SW 1271 (cell line): ENCODE data around the gene AMPD3.
"Not testable (repeated sequence)": the region's sequence is repeated elsewhere in the genome, so short reads cannot be mapped to it uniquely, and the experiment has no call there.

ENCODE experiments used
- DNase-seq, 2 experiments: peaks; one replicate each; lab custom pipeline; 2025; lab: John Stamatoyannopoulos, UW

Gene AMPD3

DNA sequence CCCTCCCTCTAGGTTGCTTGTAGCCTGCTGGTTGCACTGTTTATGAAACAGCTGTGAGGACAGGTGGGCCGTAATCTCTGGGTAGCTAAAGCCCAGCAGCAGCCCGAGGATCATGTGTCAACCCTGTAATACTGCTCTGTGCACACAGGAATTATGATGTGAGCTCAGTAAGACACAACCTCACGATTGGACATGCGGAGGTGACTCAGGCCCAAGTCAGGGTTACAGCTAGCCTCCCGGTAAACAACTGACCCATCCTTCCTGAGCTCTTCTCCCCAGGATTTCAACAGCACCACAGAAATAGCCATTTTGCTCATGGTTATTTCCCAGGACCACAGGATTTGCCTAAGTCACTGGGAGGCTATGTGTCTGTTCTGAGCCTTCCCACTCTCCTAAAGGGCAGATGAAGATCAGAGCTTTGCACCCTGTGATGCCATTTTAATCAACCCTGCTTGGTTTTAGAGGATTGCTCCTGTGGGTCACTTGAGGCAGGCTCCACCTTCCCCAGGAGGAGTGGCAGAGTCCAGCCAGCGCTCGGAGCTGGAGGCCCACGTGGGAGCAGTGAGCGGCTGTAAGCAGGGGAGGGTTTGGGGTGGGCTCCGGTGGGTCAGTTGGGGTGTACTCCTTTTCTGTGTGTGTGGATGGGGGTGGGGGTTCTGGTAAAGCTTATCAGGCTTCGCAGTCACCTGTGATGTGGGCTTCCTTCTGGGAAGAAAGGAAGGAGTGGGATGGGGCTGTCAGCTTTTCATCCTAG, at the start of gene AMPD3:
Gene AMPD3, plus strand, starts transcription at position 387 of the 754 bp plus-strand sequence. CDS start 6,256 bp downstream, outside the sequence.
- no peak for DNase-seq

DNA sequence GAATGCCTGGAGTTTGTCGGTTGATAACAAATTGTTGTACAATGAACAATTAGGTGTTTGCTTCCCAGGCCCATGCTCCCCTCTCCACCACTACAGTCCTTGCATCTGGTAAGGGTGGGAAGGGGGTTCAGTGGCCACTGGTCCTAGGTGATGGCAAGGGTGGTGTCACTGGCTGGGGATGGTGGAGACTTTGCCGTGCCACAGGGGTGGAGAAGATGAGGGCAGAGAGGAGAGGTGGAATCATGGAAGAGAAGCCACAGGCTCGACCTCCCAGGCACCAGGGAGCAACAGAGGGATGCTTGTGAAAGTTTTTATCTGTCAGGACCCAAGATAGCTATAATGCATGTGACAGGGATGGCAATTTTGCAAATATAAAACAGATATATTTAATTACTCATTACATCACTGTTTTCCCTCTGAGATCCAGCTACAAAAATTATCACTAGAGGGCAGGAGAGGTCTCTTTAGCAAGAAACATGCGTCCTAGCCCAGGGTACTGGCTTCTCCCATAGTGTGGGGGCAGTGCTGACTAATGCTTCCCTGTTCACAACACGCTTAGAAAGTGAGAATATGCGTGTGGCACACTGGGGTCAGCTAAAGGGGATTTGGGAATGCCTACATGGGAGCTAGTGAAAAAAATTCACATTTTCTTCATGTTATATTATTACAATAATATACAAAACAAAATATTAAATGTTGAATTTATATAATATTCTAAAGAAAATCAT, 49.0 kb upstream of the AMPD3 start:
- DNase-seq = peak; percentile 50 to 76

DNA sequence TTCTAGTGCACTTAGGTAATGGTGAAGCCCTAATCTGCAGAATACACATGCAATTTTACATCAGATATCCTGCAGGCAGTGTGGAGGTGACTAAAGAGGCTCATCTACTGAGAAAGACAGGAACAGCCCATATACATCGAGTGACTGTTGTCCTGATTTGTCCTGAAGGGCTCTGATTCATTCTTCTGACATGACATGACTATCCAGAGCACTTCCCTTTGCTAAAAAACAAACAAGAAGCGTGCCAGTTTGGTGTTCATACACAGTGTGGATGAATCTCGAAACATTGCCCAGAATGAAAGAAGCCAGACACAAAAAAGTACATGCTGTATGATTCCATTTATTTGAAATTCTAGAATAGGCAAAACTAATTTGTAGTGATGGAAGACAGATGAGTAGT, 48.0 kb upstream of the AMPD3 start:
- DNase-seq = peak in 1 of 2 experiments; percentile 68

DNA sequence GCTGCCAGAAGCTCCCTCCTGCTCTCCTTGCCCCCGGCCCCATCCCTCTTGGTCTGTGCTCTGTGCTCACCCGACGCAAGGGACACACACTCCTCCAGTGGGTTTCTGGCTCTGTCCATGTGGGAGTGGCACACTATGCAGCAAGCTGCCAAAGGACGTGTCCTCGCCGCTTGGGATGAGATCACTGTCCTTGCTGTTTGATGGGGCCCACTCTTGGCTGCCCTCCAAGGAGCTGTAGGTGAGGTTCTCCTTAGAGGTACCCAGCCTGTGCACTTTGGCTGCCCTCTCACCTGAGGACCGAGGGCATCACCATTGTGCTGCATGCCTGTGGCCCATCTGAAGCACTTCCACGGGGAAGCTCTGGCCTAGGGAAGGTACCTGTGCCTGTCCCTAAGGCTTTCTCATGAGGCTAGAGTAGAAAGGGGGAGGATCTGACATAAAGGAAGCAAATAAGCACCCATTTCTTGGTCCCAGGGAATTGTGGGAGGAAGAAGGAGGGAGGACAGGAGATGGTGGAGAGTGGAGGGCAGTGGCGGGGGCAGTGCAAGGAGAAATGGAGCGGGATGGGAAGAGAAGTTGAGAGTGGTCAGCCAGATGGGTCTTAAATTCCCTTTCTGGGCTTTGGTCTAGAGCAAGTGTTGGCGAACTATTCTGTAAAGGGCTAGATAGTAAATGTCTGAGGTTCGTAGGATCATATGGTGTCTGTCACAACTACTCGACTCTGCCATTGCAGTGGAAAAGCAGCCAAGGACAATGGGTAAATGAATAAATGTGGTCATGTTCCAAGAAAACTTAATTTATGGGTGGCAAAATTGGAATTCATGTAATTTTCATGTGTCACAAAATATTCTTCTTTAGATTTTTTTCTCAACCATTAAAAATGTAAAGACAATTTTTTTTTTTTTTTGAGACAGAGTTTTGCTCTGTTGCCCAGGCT, 47.0 kb upstream of the AMPD3 start:
- DNase-seq = no peak

DNA sequence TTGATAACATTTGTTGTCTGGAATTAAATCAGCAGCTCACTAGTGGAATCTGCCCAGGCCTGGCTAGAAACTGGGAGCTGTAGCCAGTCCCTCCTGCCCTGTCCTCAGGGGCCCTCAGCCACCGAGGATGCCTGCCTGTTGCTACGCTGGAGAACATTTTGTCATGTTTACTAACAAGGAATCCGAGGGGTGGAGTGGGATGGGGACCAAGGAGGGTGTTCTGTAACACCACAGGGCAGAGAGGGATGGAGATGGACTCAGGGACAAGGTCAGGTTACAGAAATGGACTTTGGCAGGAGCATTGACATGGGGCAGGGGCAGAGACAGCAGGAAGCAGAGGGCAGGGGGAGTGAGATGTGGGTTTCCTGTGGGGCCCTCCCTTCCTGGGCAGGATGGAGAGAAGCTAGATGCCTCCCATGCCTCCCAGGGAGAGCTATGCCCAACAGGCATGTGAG, 45.8 kb upstream of the AMPD3 start:
- no peak for DNase-seq

DNA sequence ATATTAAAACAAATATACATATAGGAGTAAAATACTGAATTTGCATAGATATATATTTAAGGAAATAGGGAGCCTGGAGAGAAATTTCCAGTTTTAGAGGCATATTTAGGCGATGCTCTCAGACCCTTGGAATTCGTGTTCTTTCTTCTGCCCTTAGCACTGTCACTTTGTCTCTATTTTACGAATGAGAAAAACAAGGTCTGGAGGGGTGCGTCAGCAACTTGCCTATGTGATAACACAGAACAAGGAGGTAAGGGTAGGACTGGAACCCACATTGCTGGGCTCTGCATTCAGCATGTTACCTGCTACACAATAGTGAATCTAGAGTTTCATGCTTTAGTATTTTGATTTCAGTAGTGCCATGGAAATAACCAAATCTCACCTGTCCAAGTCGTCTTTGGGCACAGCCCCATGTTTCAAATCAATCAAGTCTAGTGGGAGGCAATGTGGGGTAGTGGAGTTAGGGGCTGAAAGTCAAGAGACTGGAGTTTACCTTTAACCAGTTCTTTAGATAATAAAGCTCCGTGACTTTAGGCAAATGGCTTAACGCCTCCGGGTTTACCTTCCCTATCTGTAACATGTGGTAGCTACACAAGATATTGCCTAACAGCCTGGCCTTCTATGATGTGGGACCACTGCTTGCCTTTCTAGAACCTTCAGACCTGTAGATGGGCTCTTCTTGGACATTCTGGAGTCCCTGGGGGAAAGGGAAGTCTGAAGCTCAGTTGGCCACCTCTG, 44.8 kb upstream of the AMPD3 start:
- no peak for DNase-seq

DNA sequence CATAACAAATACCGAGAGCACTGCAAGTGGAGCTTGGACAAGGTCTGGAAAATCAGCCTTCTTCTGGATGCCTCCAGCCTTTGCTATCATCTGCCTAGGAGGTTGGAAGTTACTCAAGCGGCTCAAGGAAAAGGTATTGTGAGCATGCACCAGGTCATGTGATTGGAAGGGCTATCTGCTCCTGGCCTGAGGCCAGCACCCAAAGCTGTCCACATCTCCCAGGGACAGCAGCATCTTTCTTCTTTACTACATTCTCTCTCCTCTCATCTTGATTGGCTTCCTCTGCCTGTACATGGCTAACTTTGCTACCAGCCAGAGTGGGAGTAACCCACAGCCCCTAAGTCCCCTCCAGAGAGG, 44.2 kb upstream of the AMPD3 start:
- DNase-seq = no peak

DNA sequence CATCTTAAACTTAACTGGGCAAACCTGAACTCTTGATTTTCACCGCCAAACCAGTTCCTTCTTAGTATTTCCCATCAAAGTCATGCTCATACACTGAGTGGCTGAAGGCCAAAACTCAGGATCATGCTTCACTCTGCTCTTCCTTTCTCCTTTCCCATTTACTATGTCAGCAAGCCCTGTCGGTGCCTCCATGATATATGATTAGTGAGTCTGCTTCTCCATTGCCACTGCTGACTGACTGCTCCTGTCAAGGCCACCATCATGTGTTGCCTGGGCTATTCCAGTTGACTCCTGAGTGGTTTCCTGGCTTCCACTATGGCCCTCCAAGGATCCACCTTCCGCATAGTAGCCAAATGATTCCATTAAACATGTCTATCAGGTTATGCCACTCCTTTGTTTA, 42.8 kb upstream of the AMPD3 start:
- DNase-seq = no peak

DNA sequence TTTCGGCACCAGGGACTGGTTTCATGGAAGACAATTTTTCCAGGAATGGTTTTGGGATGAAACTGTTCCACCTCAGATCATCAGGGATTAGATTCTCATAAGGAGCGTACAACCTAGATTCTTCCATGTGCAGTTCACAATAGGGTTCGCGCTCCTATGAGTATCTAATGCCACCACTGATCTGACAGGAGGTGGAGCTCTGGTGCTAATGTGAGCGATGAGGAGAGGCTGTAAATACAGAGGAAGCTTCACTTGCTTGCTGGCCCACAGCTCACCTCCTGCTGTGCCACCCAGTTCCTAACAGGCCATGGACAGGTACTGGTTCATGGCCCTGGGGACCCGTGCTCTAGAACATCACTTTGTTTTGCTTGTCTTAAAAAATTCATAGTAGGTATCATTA, 41.8 kb upstream of the AMPD3 start:
- no peak for DNase-seq

DNA sequence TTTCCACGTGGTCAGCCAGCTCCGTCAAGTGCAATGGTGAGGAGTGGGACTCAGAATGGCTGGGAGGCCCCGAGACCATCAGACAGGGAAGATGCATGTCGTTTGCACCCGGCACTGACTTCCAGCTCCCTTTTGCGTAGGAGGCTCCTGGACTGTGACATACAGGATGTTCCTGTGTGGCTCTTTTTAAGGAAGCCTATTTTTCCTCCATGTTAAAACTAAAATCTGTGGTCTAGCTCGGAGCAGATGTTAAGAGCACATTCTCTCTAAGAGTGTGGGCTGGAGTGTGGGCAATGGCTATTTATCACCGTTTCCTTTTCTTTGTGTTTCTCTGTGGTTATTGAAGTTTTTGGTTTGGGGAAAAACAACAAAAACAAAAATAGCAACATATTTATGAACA, 40.9 kb upstream of the AMPD3 start:
- no peak for DNase-seq

DNA sequence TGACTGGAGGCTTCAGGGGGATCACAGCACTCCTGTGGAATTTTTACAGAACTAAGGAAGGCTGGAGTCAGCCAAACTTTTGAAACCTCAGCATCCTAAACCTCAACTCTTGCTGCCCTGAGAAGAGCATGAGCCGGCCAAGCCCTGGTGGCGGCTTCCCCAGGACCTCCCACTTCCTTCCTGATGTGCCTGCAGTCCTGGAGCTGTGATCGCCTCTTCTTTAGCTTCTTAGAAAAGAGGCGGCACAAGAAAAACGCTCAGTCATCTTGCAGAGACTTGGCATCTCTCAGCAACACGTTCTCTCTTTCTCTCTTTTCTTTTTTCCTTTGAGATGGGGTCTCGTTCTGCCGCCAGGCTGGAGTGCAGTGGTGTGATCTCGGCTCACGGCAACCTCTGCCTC, 40.4 kb upstream of the AMPD3 start:
- DNase-seq = no peak

DNA sequence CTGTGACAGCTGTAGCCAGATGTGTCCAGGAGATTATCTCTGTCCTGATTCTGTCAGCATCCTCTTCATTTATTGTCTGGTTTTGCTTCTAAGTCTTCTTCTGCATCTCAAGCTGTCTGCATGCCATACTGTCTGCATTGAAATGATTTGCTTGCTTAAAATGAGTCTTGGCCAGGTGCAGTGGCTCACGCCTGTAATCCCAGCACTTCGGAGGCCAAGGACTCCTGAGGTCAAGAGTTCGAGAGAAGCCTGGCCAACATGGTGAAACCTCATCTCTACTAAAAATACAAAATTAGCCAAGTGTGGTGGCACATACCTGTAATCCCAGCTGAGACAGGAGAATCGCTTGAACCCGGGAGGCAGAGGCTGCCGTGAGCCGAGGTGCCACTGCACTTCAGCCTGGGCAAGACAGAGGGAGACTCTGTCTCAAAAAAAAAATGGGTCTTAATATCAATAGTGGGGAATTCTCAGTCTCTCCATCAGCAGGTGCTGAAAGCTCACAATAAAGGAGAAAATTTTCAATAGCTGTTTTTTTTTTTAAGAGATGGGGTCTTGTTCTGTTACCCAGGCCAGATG, 39.2 kb upstream of the AMPD3 start:
- no peak for DNase-seq

DNA sequence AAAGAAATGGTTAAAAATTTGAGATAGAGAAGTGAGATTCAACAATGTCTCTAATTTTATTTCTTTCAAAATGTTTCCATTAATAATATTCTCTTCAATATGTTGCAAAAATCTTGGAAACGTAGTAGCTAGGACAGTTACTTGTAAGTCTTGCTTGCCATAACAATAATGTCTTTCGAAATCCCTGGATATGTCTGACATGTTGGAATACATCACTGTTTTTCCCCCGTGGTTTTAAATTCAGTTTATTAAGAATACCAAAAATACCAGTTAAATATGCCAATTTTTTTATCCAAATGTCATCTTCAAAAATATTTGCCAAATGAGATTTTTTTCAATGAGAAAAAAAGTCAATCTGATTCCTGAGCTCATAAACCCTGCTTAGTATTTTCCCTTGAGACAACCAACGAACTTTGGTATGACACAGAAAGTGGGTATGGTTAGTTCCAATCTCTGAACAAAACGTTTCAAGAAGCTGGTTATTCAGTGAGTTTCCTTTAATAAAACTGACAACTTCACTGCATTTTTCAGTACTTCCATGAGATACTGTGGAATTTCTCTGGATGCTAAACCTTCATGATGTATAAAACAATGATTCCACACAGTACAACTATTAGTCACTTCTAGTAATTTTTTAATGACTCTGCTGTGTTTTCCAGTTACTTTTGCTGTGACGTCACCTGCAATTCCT, 36.7 kb upstream of the AMPD3 start:
- no peak for DNase-seq

DNA sequence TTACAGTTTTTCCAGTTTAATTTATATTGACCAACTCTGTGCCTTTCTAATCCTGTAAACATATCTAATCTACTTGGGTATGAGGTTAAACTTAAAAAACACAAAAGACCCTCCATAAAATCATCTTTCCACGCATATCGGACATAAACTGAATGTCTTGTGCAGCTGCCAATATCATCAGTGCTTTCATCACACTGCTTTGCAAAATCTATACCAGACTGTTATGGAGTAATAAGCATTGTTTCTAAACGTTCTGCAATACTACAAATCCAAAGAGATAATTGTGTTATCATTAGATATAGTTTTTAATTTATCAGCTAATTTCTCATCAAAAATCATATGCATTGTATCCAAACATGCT, 36.1 kb upstream of the AMPD3 start:
- DNase-seq = no peak

DNA sequence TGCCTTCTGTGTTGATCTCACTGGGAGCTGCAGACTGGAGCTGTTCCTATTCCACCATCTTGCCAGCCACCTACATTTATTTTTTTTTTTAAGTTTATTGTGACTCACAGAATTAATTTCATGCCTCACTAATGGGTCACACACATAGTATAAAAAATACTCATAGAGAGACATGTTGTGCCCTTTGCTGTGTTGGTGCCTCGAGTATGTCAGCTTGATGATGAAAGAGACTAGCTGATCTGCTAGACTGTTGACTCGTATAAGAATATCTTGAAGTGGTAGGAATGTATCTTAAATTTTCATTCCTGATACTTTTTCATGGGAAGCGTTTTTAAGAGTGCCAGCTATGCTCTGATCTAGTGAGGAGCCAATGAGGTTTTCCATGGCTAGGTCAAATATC, 28.6 kb upstream of the AMPD3 start:
- no peak for DNase-seq

DNA sequence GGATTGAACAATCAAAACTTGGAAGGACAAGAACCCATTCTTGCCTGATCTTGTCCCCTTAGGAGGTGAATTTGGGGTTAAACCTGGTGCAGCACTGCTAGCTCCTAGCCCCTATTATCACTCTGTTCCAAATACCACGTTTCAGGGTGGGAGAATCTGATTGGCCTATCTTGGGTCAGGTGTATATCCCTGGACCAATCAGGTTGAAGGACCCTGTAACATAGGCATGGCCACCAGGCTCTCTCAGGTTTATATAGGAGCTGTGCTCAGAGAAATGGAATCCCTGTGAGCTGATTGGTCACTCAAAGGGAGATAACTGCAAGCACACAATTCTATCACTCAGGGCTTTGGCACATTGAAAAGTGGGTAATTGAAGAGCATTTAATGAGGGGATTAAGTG, 26.6 kb upstream of the AMPD3 start:
- DNase-seq = no peak

DNA sequence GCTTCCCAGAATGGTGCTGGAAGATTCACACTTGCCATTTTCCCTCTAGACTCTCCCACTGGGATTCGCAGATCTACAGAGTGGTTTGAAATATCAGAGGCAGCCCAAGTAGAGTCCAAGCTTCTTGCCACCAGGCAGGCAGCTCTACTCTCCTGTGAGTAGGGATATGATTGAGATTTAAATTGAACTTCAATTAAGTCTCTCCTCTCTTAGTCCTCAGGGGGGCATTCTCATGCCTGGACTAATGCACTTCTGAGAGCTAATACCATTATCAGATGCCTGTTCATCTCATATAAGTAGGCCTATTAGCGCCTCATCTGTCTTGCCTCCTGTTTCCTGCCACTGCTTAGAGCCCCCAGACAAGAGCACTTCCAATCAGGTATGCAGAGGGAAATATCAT, 25.5 kb upstream of the AMPD3 start:
- DNase-seq = no peak

DNA sequence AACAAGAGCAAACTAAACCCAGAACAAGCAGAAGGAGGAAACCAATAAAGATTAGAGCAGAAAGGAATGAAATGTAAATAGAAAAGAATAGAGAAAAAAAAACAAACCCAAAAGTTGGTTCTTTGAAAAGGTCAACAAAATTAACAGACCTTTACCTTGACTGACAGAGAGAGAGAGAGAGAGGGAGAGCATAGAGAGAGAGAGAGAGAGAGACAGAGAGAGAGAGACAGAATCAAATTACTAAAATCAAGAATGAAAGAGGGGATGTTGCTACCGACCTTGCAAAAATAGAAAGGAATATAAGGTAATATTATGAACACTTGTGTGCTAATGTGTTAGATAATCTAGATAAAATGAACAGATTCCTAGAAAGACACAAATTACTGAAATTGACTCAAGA, 22.6 kb upstream of the AMPD3 start:
- DNase-seq = no peak

DNA sequence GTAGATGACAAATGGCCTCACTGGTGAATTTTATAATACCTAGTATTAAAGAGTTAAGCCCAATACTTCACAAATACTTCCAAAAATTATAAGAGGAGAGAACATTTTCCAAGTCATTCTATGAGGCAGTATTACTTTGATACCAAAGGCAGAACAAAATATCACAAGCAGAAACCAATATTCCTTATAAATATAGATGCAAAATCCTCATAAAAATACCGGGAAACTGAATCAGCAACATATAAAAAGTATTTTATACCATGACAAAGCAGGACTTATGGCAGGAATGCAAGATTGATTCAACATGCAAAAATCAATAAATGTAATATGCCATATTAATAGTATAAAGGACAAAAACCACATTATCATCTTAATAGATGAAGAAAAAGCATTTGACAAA, 22.1 kb upstream of the AMPD3 start:
- DNase-seq = no peak

DNA sequence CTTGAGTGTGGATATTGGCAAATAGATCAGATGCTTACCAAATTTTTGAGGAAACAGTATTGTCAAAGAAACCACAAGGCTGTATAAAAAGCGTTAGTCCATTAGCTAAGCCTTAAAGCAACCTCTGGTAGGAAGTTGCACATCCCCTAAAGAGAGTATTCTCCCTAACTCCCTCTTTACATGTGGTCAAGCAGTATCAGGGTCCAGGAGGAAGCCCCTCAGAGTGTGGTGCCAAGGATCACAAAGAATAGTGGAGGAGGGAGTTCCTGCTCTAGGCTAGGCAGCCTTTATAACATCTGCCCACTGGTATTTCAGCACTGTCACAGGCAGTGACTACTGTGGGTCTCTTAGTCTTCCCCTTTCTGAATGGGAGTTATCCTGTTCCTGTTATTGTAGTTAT, 18.8 kb upstream of the AMPD3 start:
- no peak for DNase-seq

DNA sequence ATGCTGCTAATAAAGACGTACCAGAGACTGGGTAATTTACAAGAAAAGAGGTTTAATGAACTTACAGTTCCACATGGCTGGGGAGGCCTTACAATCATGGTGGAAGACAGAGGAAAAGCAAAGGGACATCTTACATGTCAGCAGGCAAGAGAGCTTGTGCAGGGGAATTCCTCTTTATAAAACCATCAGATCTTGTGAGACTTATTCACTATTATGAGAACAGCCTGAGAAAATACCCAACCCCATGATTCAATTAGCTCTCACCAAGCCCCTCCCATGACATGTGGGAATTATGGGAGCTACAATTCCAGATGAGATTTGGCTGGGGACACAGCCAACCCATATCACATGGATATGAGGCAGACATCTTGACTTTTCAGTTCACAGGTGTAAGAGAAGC, 18.4 kb upstream of the AMPD3 start:
- not testable (repeated sequence) for DNase-seq
